ENCODE results near the gene AXIN1. TPM values are rescaled to one million over a fixed set of nuclear protein-coding genes. Genes with fewer than 3 reads are reported as not detected.

AXIN1 gene
- total RNA-seq, 1 experiment from 2014 or later = 49.8 TPM

- DNase-seq = no peak
- intact Hi-C loops (cut with micrococcal nuclease; ENCODE audit: unreplicated experiment) = no loop called here
- Mint-ChIP-seq H3K27me3 (ENCODE audit: unreplicated experiment) (no peaks in the 10 kb centered on the region), H3K4me1 (ENCODE audit: low read depth, unreplicated experiment) (no peaks in the 10 kb centered on the region), H3K27ac (ENCODE audit: unreplicated experiment) (no peak overlapping the region), H3K36me3 (ENCODE audit: insufficient read depth, unreplicated experiment) (peaks cover 76% of the 10 kb centered on the region), H3K9me3 (ENCODE audit: low read depth, unreplicated experiment) (no peaks in the 10 kb centered on the region), H3K4me3 (ENCODE audit: low read depth, unreplicated experiment) (no peak overlapping the region)
- BruUV-seq (replicated peaks) = no TSS peak
- CTCF ChIA-PET = interaction anchor here (0.6 to 1.0 kb wide), 2 partner anchors 13 to 23 kb away, joined by 3 to 5 read pairs; no protein-coding TSS in a partner anchor
- no peak for TF ChIP-seq CTCF (IDR thresholded peaks at IDR 0.05; ENCODE audit: unreplicated experiment)
These were observed 61.0 kb downstream of the AXIN1 start for GRCh38 chr16:291539-291938.

- no TSS peak for BruUV-seq (replicated peaks)
- Mint-ChIP-seq H3K9me3 (ENCODE audit: low read depth, unreplicated experiment) (no peaks in the 10 kb centered on the region), H3K4me1 (ENCODE audit: low read depth, unreplicated experiment) (no peaks in the 10 kb centered on the region), H3K27me3 (ENCODE audit: unreplicated experiment) (no peaks in the 10 kb centered on the region), H3K36me3 (ENCODE audit: insufficient read depth, unreplicated experiment) (peaks cover 72% of the 10 kb centered on the region), H3K4me3 (ENCODE audit: low read depth, unreplicated experiment) (no peak overlapping the region), H3K27ac (ENCODE audit: unreplicated experiment) (no peak overlapping the region)
- intact Hi-C loops (cut with micrococcal nuclease; ENCODE audit: unreplicated experiment) = no loop called here
- no peak for DNase-seq
- CTCF ChIA-PET = interaction anchor here (1.0 kb wide), 1 partner anchor 22 kb away, joined by 3 read pairs; no protein-coding TSS in a partner anchor
- TF ChIP-seq CTCF (IDR thresholded peaks at IDR 0.05; ENCODE audit: unreplicated experiment) = no peak
These were observed 61.7 kb downstream of the AXIN1 start for GRCh38 chr16:290681-291405.

GRCh38 chr16:290015-290680 lies 62.4 kb downstream of the AXIN1 start:
- H3K27me3 Mint-ChIP-seq (ENCODE audit: unreplicated experiment) = no peaks in the 10 kb centered on the region
- no peak for DNase-seq
- intact Hi-C loops (cut with micrococcal nuclease; ENCODE audit: unreplicated experiment) = no loop called here
- CTCF ChIA-PET = no interaction called here
- no peak for TF ChIP-seq CTCF (IDR thresholded peaks at IDR 0.05; ENCODE audit: unreplicated experiment)
- no peak overlapping the region for H3K27ac Mint-ChIP-seq (ENCODE audit: unreplicated experiment)
- no TSS peak for BruUV-seq (replicated peaks)
- H3K36me3 Mint-ChIP-seq (ENCODE audit: insufficient read depth, unreplicated experiment) = peaks cover 75% of the 10 kb centered on the region
- H3K4me3 Mint-ChIP-seq (ENCODE audit: low read depth, unreplicated experiment) = no peak overlapping the region
- H3K9me3 Mint-ChIP-seq (ENCODE audit: low read depth, unreplicated experiment) = no peaks in the 10 kb centered on the region
- no peaks in the 10 kb centered on the region for H3K4me1 Mint-ChIP-seq (ENCODE audit: low read depth, unreplicated experiment)

GRCh38 chr16:289395-289997 lies 63.0 kb downstream of the AXIN1 start:
- Mint-ChIP-seq H3K9me3 (ENCODE audit: low read depth, unreplicated experiment) (no peaks in the 10 kb centered on the region), H3K27ac (ENCODE audit: unreplicated experiment) (no peak overlapping the region), H3K27me3 (ENCODE audit: unreplicated experiment) (no peaks in the 10 kb centered on the region), H3K4me1 (ENCODE audit: low read depth, unreplicated experiment) (no peaks in the 10 kb centered on the region), H3K4me3 (ENCODE audit: low read depth, unreplicated experiment) (no peak overlapping the region), H3K36me3 (ENCODE audit: insufficient read depth, unreplicated experiment) (peaks cover 72% of the 10 kb centered on the region)
- no peak for DNase-seq
- intact Hi-C loops (cut with micrococcal nuclease; ENCODE audit: unreplicated experiment) = no loop called here
- TF ChIP-seq CTCF (IDR thresholded peaks at IDR 0.05; ENCODE audit: unreplicated experiment) = no peak
- CTCF ChIA-PET = no interaction called here
- BruUV-seq (replicated peaks) = no TSS peak

Data from Calu3 (cell line).